Activated CD4-positive, alpha-beta T cell treated with anti-CD3 and anti-CD28 coated beads, Interleukin-2, amount 10 ng/mL, durations not matched to agents 7 days and 5 days (primary cell): ENCODE results near the gene RAN. TPM values are rescaled to one million over a fixed set of nuclear protein-coding genes. Genes with fewer than 3 reads are reported as not detected.

Source experiments
- total RNA-seq, 2 experiments: library from RNA; stranded (reverse); gene quantifications; one replicate each; pipeline ENCODE4 v1.2.3, GENCODE V29; 2021

The RAN gene
- total RNA-seq, 2 experiments from 2014 or later = 1,033 to 1,124 TPM

Other genes starting within 250 kb of the RAN start
- not detected for gene RIMBP2, start 155.8 kb upstream of the RAN start, total RNA-seq
- gene STX2, start 32.8 kb upstream of the RAN start, total RNA-seq = 10 to 100 TPM; 23.2 to 25.5 TPM
- under 1 TPM in 1 of 2 experiments, not detected in 1; 0.05 TPM for gene ADGRD1, start 81.8 kb downstream of the RAN start, total RNA-seq